Fibroblast of mammary gland (primary cell): ENCODE measurements around the gene TPSAB1.

Experiments used
- DNase-seq: peaks from one replicate; pipeline ENCODE4 v3.0.0-alpha.2; 2010; ENCODE audit warnings: low read depth
- H3K4me3 ChIP-seq: 2 replicates; pipeline ENCODE4 v1.5.1; 2011; ENCODE audit warnings: low read depth, mild to moderate bottlenecking, low read length, moderate library complexity; ENCODE audit not compliant: control insufficient read depth
- CTCF ChIP-seq: conservative IDR thresholded peaks from 2 replicates; pipeline ENCODE4 v1.5.1; 2011; ENCODE audit warnings: low read depth, low read length, inconsistent platforms; ENCODE audit not compliant: control insufficient read depth, insufficient read depth

Gene TPSAB1

GRCh38 chr16:1202274-1202673 is 38.2 kb upstream of the TPSAB1 start:
- TF ChIP-seq CTCF, result no peak
- H3K4me3 ChIP-seq, result no peak overlapping the region
- DNase-seq, result no peak

GRCh38 chr16:1204933-1205332 is 35.6 kb upstream of the TPSAB1 start:
- no peak overlapping the region for H3K4me3 ChIP-seq
- DNase-seq, result no peak
- TF ChIP-seq CTCF, result no peak

- TF ChIP-seq CTCF, result no peak
- DNase-seq, result no peak
- H3K4me3 ChIP-seq, result no peak overlapping the region
These were observed 34.2 kb upstream of the TPSAB1 start for GRCh38 chr16:1206326-1206725.

GRCh38 chr16:1206786-1207185 is 33.7 kb upstream of the TPSAB1 start:
- no peak for DNase-seq
- H3K4me3 ChIP-seq, result no peak overlapping the region
- TF ChIP-seq CTCF, result no peak

GRCh38 chr16:1208239-1208830 is 32.2 kb upstream of the TPSAB1 start:
- DNase-seq, result no peak
- H3K4me3 ChIP-seq, result no peak overlapping the region

DNA sequence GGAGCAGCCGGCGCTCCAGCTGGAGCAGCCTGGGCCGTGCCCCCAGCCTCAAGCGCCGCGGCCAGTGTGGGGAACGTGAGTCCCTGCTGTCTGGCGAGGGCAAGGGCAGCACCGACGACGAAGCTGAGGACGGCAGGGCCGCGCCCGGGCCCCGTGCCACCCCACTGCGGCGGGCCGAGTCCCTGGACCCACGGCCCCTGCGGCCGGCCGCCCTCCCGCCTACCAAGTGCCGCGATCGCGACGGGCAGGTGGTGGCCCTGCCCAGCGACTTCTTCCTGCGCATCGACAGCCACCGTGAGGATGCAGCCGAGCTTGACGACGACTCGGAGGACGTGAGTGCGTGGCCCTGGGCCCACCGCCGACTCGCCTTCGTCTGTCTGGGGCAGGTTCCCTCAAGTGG is 31.4 kb upstream of the TPSAB1 start:
- H3K4me3 ChIP-seq, result no peak overlapping the region
- DNase-seq, result no peak
- no peak for TF ChIP-seq CTCF

More at GRCh38 chr16:1208239-1208830, 32.2 kb upstream of the TPSAB1 start:
- no peak for TF ChIP-seq CTCF

GRCh38 chr16:1210461-1210860 is 30.0 kb upstream of the TPSAB1 start:
- DNase-seq, result no peak
- TF ChIP-seq CTCF, result no peak
- H3K4me3 ChIP-seq, result no peak overlapping the region
